Measurements from ENCODE around the gene LOXL3.

Gene LOXL3

GRCh38 chr2:74527741-74528140 lies 26.0 kb downstream of the LOXL3 start:
- no peak overlapping the region for H3K4me3 ChIP-seq (ENCODE audit: low read length)
- H3K4me1 ChIP-seq (ENCODE audit: control insufficient read depth, insufficient read depth, low read length) = peaks cover 16% of the 10 kb centered on the region
- no peak overlapping the region for H3K9ac ChIP-seq (ENCODE audit: low read length)
- H3K36me3 ChIP-seq (ENCODE audit: control insufficient read depth, insufficient read depth, low read length) = peaks cover 25% of the 10 kb centered on the region
- no peaks in the 10 kb centered on the region for H3K27me3 ChIP-seq (ENCODE audit: control insufficient read depth, insufficient read depth, low read length)
- no peak overlapping the region for H3K27ac ChIP-seq (ENCODE audit: low read depth, low read length)

GRCh38 chr2:74526649-74527230 lies 27.0 kb downstream of the LOXL3 start:
- H3K27me3 ChIP-seq (ENCODE audit: control insufficient read depth, insufficient read depth, low read length) = no peaks in the 10 kb centered on the region
- no peak overlapping the region for H3K9ac ChIP-seq (ENCODE audit: low read length)
- no peak overlapping the region for H3K4me3 ChIP-seq (ENCODE audit: low read length)
- H3K27ac ChIP-seq (ENCODE audit: low read depth, low read length) = no peak overlapping the region
- peaks cover 16% of the 10 kb centered on the region for H3K4me1 ChIP-seq (ENCODE audit: control insufficient read depth, insufficient read depth, low read length)
- peaks cover 22% of the 10 kb centered on the region for H3K36me3 ChIP-seq (ENCODE audit: control insufficient read depth, insufficient read depth, low read length)

- Histone ChIP-seq H3K27me3 (ENCODE audit: control insufficient read depth, insufficient read depth, low read length) (no peaks in the 10 kb centered on the region), H3K9ac (ENCODE audit: low read length) (no peak within 1 kb of the TSS), H3K4me3 (ENCODE audit: low read length) (peak within 1 kb of the TSS; percentile 29), H3K4me1 (ENCODE audit: control insufficient read depth, insufficient read depth, low read length) (peaks cover 12% of the 10 kb centered on the region), H3K36me3 (ENCODE audit: control insufficient read depth, insufficient read depth, low read length) (peaks cover 22% of the 10 kb centered on the region), H3K27ac (ENCODE audit: low read depth, low read length) (no peak within 1 kb of the TSS)
Measured at GRCh38 chr2:74525717-74526648, 27.8 kb downstream of the LOXL3 start, which contains the start of gene DQX1. DQX1 (minus strand) TSS chr2:74526231; CDS start chr2:74525729, 502 bp downstream.

- H3K4me3 ChIP-seq (ENCODE audit: low read length) = peak overlapping the region; percentile 29
- H3K4me1 ChIP-seq (ENCODE audit: control insufficient read depth, insufficient read depth, low read length) = peaks cover 8% of the 10 kb centered on the region
- H3K9ac ChIP-seq (ENCODE audit: low read length) = no peak overlapping the region
Measured at GRCh38 chr2:74524955-74525716, 28.6 kb downstream of the LOXL3 start.

GRCh38 chr2:74524005-74524404 lies 29.7 kb downstream of the LOXL3 start:
- Histone ChIP-seq H3K9ac (ENCODE audit: low read length) (no peak overlapping the region), H3K36me3 (ENCODE audit: control insufficient read depth, insufficient read depth, low read length) (peaks cover 22% of the 10 kb centered on the region), H3K27me3 (ENCODE audit: control insufficient read depth, insufficient read depth, low read length) (peaks cover 11% of the 10 kb centered on the region), H3K4me1 (ENCODE audit: control insufficient read depth, insufficient read depth, low read length) (peaks cover 8% of the 10 kb centered on the region), H3K27ac (ENCODE audit: low read depth, low read length) (no peak overlapping the region), H3K4me3 (ENCODE audit: low read length) (no peak overlapping the region)

More at GRCh38 chr2:74524955-74525716, 28.6 kb downstream of the LOXL3 start:
- Histone ChIP-seq H3K27ac (ENCODE audit: low read depth, low read length) (no peak overlapping the region), H3K36me3 (ENCODE audit: control insufficient read depth, insufficient read depth, low read length) (peaks cover 22% of the 10 kb centered on the region), H3K27me3 (ENCODE audit: control insufficient read depth, insufficient read depth, low read length) (peaks cover under 1% of the 10 kb centered on the region)

GRCh38 chr2:74522516-74522915 lies 31.2 kb downstream of the LOXL3 start:
- H3K4me3 ChIP-seq (ENCODE audit: low read length) = no peak overlapping the region
- H3K9ac ChIP-seq (ENCODE audit: low read length) = no peak overlapping the region
- H3K27ac ChIP-seq (ENCODE audit: low read depth, low read length) = no peak overlapping the region
- H3K36me3 ChIP-seq (ENCODE audit: control insufficient read depth, insufficient read depth, low read length) = peaks cover 16% of the 10 kb centered on the region
- no peaks in the 10 kb centered on the region for H3K4me1 ChIP-seq (ENCODE audit: control insufficient read depth, insufficient read depth, low read length)
- peaks cover 16% of the 10 kb centered on the region for H3K27me3 ChIP-seq (ENCODE audit: control insufficient read depth, insufficient read depth, low read length)

- Histone ChIP-seq H3K27me3 (ENCODE audit: control insufficient read depth, insufficient read depth, low read length) (peaks cover 49% of the 10 kb centered on the region), H3K4me3 (ENCODE audit: low read length) (peak overlapping the region; percentile 14), H3K9ac (ENCODE audit: low read length) (no peak overlapping the region), H3K4me1 (ENCODE audit: control insufficient read depth, insufficient read depth, low read length) (no peaks in the 10 kb centered on the region), H3K36me3 (ENCODE audit: control insufficient read depth, insufficient read depth, low read length) (no peaks in the 10 kb centered on the region), H3K27ac (ENCODE audit: low read depth, low read length) (no peak overlapping the region)
Measured at GRCh38 chr2:74516650-74517049, 37.1 kb downstream of the LOXL3 start.

- no peaks in the 10 kb centered on the region for H3K36me3 ChIP-seq (ENCODE audit: control insufficient read depth, insufficient read depth, low read length)
- H3K27ac ChIP-seq (ENCODE audit: low read depth, low read length) = no peak overlapping the region
- H3K4me1 ChIP-seq (ENCODE audit: control insufficient read depth, insufficient read depth, low read length) = no peaks in the 10 kb centered on the region
- no peak overlapping the region for H3K9ac ChIP-seq (ENCODE audit: low read length)
- peaks cover 50% of the 10 kb centered on the region for H3K27me3 ChIP-seq (ENCODE audit: control insufficient read depth, insufficient read depth, low read length)
- peak overlapping the region; percentile 48 for H3K4me3 ChIP-seq (ENCODE audit: low read length)
Measured at GRCh38 chr2:74515981-74516633, 37.6 kb downstream of the LOXL3 start.

GRCh38 chr2:74515271-74515980 lies 38.3 kb downstream of the LOXL3 start:
- peaks cover 50% of the 10 kb centered on the region for H3K27me3 ChIP-seq (ENCODE audit: control insufficient read depth, insufficient read depth, low read length)
- no peak overlapping the region for H3K9ac ChIP-seq (ENCODE audit: low read length)
- H3K36me3 ChIP-seq (ENCODE audit: control insufficient read depth, insufficient read depth, low read length) = no peaks in the 10 kb centered on the region
- H3K4me3 ChIP-seq (ENCODE audit: low read length) = peak overlapping the region; percentile 48
- no peaks in the 10 kb centered on the region for H3K4me1 ChIP-seq (ENCODE audit: control insufficient read depth, insufficient read depth, low read length)
- H3K27ac ChIP-seq (ENCODE audit: low read depth, low read length) = no peak overlapping the region

- Histone ChIP-seq H3K27ac (ENCODE audit: low read depth, low read length) (no peak within 1 kb of the TSS), H3K36me3 (ENCODE audit: control insufficient read depth, insufficient read depth, low read length) (no peaks in the 10 kb centered on the region), H3K27me3 (ENCODE audit: control insufficient read depth, insufficient read depth, low read length) (peaks cover 45% of the 10 kb centered on the region), H3K9ac (ENCODE audit: low read length) (no peak within 1 kb of the TSS), H3K4me1 (ENCODE audit: control insufficient read depth, insufficient read depth, low read length) (no peaks in the 10 kb centered on the region), H3K4me3 (ENCODE audit: low read length) (peak within 1 kb of the TSS; percentile 48)
Measured at GRCh38 chr2:74514368-74515270, 39.1 kb downstream of the LOXL3 start, which contains the start of gene TLX2. TLX2 (plus strand) TSS chr2:74514450; CDS start chr2:74514807, 357 bp downstream.

All from rectal smooth muscle tissue (tissue), 1 donor.